Pulmonary artery endothelial cell (primary cell): ENCODE results near the gene SCOC. TPM values are rescaled to one million over a fixed set of nuclear protein-coding genes. Genes with fewer than 3 reads are reported as not detected.

Source experiments
- DNase-seq: peaks from one replicate; pipeline ENCODE4 v3.0.0-alpha.2; 2011; ENCODE audit warnings: low read depth, low spot score
- total RNA-seq: library from RNA; depleted of rRNA; stranded (reverse); fragments of >200 nt; gene quantifications from 2 replicates; pipeline ENCODE4 v1.2.3, GENCODE V29; 2014

SCOC gene
- 32.6 and 45.2 TPM in 2 replicates for total RNA-seq

DNA sequence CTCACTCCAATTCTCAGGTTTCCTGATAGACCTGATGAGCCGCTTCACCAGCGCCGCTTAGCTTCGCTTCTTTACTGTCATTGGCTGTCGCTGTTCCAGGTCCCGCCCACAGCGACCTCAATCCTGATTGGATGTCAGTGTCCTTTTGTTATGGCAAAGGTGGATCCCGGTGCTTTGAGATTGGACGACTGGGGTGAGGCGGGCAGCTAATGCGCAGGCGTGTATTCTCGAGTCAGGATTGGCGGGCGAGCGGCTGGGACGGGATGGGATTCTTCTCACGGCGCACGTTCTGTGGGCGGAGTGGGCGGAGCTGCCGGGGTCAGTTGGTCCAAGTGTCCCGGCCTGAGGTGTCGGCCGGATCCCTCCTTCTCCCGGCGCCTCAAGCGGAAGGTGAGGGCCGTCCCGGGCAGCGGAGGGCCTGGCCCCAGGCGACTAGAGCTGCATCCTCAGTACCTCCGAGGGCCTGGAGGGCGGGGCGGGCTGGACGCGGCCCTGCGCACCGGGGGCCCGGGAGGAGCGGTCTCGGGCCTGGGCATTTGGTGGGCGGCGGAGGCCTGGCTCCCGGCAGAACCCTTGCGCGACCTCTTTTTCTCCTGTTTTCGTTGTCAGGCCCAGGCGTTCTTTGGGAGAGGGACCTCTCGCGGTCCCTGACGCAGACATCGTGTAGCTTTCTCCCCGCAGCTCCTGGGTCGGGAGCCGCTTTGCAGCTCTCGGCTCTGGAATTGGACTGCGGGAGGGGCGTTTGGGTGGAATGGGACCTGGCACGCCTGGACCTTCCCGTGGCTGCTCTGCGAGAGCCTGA is at the start of gene SCOC:
Gene SCOC, plus strand, starts transcription at position 319 of the 802 bp plus-strand sequence. CDS start 5,525 bp downstream, outside the sequence.
- DNase-seq, result peak; percentile 98

DNA sequence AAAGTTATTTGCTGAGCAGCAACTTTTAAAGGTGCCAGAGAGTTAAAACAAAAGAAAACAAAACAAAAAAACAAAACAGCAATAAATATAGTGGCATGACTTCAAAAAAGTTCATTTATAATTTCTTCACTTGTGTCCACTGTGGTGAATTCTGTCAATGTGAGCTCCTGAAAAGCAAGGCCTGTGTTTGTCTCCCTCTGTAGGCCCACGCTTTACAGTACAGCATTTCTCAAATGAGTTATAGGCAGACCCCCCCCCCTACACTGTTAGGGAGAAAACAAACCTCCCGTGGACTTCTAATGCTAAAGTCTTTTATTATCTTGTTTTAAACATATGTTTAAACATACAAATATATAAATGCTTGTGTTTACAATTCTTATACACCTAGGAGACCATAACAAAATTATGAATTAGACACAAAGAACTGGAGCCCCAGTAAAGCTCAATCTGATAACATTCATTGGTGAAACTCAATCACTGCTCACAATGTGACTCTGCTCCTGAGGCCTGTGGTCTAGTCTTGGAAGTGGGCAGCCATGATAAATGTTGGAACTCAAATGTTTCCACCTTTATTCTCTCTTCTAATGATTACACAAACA is 47.0 kb upstream of the SCOC start:
- DNase-seq, result peak; percentile 33

DNA sequence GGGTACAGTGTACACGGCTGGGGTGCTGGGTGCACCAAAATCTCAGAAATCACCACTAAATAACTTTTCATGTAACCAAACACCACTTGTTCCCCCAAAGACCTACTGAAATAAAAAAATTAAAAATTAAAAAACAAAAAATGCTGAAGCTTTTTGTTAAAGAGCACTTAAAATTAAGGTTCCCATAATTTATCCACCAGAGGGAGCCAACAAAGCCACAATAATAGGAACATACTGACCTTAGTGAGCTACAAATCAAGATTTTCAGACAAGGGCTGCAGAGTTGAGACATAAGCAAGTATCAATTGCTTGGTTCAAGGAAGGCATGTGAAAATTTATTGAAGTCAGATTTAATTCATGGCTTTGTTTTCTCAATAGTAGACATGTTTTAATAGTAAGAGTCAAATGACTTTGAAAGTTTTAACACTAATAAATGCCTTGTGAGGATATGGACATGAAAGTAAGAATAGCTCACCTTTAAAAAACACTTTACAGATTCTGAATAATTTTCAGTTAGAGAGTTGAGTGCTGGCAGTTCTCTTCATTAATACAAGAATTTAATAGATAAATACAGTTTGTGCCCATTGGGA is 43.0 kb upstream of the SCOC start:
- DNase-seq, result no peak

DNA sequence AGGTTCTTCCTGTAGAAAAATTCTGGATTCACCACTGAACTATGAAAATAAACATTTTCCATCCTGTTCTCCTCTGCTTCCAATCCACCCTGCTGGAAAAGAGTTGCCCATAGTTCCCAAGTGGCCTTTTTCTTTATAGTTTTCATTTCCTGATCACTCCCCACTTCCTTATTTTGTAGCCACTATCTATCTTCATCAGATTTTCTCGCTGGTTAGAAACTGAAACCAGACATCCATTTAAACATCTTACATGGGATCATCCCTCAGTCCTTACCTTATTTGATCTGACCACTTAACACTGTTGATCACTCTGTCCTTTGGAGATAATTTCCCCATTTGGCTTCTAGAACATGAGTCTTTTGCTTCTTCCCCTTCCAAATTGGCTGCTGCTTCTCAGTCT is 42.2 kb upstream of the SCOC start:
- no peak for DNase-seq

DNA sequence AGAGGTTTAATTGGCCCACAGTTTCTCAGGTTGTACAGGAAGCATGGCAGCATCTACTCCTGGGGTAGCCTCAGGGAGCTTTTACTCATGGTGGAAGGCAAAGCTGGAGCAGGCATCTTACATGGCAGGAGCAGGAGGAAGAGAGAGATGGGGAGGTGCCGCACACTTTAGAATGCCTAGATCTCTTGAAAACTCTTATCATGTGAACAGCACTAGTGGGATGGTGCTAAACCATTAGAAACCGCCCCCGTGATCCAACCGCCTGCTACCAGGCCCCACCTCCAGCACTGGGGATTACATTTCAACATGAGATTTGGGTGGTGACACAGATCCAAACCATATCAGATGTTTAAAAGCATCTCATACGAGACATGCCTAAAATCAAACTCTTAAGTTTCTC is 41.6 kb upstream of the SCOC start:
- DNase-seq, result no peak

DNA sequence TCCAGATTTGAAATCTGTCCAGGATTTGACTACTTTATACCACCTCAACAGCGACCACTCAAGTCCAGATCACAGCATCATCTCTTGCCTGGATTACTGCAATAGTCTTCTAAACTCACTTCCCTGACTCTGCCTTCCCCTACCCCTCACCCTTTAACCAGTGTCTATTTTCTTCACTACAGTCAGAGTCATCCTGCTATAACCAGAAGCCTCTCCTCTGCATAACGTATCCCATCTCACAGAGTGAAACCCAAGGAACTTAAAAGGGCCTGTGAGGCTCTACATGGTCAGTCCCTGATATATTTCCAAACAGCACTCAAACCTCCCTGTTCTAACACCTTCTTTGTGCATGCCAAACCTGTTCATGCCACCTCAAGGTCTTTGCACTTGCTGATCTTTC is 40.7 kb upstream of the SCOC start:
- DNase-seq, result no peak

DNA sequence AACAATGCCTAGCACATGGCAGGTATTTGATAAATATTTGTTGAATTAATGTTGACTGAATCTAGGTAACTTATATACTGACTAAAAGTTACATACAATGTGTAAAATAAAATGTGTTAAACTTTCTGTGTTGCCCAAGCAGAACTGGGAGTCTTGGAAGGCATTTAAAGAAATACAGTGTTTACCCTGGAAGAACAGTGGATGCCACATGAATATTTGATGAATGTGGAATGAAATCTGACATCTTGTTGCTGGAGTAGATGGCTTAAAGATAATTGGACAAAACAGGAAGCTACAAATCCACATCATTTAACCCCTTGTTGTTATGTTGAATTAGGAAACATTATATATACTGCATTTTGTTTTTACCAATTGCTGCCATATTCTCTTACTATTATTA is 39.9 kb upstream of the SCOC start:
- DNase-seq, result no peak

DNA sequence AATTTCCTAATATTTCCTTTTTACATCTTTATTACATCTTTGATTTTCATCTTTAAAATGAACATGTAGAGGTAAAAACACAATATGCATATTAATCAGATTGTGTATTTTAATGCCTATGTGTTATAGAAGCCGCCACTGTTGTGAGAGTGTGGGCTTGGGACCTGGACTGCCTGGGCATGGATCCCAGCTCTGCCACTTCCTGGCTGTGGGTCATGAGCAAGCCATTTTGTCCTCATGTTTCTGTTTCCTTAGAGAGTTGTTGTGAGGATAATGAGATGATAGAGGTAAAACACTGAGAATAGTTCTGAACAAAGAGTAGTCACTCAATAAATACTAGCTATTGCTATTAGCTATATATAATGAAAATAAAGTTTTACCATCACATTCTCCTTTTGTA is 38.4 kb upstream of the SCOC start:
- no peak for DNase-seq

DNA sequence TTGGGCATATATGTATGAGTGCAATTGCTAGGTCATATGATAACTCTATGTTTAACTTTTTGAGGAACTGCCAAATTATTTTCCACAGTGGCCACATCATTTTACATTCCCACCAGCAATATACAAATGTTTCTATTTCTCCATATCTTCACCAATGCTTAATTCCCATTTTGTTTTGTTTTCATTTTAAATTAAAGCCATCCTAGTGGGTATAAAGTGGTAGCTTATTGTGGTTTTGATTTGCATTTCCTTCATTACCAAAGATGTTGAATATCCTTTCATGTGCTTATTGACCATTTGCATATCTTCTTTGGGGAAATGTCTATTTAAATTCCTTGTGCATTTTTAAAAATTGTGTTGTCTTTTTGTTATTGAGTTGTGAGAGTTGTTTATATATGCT is 36.7 kb upstream of the SCOC start:
- DNase-seq, result no peak

DNA sequence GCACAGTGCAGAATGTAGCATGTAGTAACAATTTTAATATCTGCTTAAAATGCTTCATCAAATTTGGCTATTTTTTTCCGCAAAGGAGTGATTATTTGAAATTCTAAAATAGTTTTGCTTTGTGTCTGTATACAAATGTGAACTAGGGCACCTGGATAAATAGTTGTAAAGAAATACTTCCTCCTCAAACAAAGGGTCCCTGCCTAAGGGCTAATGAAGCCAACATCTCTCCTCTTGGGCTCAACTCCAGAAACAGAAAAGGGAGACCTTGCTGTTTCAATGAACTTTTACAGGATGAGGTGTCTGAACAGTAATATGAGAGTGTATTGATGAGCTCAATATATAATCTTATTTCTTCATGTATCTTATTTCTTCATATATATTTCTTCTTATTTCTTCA is 30.8 kb upstream of the SCOC start:
- DNase-seq, result no peak

DNA sequence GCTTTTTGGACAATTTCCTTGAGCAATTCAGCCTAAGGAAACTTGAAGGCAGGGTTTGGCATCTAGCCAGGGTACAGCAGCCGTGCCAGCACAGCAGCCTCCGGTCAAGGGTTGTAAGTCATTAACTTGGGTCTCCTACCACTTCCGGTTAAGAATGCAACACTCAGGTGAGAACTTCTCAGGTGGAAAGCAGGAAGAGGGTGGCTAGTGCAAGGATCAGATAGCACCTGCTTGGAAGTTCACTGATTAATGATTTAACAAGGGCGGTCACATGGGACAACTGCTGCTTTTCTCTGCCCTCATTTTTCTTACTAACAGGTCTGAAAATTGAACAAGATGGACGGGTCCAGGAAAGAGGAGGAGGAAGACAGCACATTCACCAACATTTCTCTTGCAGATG is 30.1 kb upstream of the SCOC start:
- peak; percentile 1 for DNase-seq

DNA sequence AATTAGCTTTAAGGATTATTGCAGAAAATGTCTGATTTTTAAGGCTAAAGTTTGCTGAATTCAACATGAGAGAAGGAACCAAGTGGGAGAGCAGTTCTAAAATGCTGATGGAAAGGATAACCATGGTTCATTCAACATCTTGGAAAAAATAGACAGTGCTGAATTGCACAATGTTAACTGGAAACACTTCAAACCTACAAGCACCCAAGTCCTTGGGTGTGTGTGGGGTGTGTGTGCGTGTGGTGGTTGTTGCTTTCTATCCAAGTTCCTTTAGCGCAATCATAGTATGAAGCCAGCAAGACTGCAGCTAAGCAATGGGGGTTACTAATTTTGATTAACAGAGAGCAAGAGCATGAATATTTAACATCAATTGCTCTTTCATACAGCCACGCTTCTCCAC is 29.3 kb upstream of the SCOC start:
- DNase-seq, result no peak

DNA sequence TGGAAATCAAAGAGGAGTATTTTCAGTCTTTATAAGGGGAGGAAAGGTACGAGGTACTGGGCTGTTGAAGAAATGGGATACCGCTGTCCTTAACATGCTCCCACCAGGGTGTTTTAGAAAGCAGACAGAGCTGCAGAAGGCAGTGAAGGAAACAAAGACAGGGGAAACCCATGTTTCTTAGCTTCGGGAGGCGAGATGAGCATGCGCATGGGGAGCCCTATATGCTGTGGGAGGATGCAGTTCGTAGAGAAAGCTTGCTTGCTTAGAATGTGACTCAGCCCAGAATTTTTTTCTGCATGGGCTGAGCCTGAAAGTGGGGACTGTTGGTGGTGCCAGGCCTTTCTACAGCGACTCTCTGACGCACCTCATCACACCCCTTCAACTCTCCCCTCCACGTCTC is 28.8 kb upstream of the SCOC start:
- DNase-seq, result no peak

DNA sequence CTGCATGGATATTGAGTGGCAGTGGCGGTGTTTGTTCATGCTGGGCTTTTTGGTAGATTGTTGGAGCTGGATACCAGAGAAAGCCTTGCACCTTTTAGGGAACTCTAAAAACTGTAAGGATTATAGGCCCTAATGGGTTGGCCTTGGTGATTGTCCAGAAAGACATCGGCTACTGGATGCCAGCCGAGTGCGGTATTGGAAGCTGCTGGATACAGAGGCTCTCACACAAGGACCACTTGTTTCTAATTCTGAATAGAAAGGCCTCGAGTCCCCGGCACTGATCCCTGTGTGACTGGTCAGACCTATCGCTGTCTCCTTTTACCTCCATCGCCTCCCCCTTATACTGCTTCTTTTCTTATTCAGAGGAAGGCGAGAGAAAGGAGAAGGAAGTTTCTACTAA is 27.3 kb upstream of the SCOC start:
- no peak for DNase-seq

DNA sequence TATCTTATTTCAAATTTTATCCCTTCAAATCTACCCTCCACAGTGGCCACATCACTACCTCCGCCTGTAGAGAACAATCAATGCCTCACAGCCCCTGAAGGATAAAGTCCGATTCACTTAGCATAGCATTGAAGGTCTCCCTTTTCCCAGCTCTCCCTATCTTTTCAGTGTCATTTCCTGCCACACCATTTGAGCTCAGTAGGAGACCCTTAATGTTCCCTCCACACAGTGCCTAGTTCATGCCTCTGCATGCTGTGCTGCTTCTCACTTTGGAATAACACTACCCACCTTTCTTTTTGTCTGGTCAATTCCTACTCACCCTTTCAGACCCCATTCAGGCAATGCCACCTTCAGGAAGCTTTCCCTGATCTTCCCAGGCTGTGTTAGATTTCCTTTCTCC is 23.6 kb upstream of the SCOC start:
- DNase-seq, result no peak

DNA sequence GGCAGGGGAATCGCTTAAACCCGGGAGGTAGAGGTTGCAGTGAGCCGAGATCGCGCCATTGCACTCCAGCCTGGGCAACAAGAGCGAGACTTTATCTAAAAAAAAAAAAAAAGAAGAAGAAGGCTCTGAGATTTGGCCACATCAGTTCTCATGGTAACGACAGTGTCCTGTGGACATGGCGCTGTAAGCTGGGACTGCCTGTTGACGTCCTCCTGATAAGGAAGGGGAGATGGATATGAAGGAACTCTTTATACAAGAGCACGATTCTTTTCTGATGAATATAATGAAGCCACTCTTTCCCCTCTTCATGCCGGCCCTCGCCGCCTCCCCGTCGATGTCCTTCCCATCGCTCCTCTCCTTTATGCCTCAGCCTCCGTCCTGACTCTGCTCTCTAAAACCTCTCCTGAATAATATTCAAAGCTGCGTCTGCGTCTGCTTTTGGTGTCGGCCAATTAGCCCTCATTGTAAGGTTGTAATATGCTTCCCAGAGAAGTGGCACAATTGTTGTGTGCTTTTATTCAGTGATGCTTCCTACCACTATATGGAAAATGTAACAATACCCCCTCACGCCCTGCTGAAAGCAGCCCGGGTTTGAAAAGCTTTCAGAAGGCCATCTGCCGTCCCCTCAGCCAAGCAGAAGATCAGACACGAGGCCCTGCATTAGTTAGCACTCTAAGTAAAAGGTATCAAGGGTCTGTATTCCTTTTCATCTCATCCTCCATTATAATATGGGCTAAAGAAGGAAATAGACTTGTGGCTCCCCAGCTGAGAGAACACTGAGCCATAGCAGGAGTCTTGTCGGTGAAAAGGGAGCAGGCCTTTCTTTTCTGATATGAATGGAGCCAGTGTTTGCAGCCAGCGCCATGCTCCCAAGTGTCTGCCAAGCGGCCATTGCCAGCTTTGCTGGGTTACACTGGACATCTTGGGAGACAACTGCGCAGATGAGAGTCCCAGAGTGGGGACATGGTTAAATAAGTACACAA is 22.1 kb upstream of the SCOC start:
- no peak for DNase-seq

DNA sequence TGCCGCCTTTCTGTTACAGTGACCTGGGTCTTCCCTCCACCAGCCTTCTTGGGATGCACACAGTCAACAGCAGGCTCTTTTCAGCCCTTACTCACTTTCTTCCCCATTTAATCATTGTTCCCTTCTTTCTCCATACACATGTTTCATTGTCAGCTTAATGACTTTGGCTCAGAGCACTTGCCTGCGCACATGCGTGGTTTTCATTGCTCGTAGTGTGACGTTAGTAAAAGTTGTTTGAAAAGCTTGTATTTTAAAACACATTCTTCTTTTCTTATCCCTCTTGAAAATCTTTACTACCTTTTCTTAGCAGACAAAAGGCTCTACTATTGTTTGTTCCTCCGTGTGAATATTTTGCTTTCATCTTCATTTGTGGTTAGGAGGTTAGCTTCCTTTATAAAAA is 19.7 kb upstream of the SCOC start:
- DNase-seq, result no peak

DNA sequence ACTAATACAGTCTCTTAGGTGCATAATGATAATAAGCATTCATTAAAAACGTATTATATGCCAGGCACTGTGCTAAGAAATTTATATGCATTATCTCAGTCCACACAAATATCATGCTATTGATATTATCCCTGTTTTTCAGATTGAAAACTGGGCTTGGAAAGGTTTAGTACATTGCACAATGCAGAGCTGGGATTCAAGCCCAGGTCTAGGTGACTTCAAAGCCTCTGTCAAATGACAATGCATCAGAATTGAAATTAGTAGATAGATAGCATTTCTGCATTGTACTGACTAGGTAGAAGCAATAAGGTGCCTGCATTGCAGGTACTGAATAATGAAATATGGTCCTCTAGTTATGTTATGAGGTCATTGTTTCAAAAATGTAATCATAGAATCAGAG is 18.2 kb upstream of the SCOC start:
- DNase-seq, result no peak

DNA sequence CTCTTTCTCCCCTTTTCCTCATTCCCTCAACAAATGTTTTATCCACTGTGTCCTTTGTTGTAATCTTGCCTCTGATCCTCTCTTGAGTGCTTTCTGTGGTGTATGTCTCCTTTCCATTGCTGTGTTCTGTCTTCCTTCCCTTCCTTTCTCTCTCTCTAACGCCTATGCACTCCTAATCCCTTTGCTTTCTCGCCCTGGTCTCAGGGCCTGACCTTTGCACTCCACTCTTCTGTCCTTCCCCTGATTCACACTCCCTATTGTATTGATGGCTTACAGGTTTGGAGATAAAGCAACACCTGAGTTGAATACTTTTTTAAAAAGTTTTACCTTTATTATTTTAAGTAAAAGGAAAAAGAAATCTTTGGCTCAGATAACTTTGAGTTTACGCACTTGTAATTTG is 15.6 kb upstream of the SCOC start:
- no peak for DNase-seq

DNA sequence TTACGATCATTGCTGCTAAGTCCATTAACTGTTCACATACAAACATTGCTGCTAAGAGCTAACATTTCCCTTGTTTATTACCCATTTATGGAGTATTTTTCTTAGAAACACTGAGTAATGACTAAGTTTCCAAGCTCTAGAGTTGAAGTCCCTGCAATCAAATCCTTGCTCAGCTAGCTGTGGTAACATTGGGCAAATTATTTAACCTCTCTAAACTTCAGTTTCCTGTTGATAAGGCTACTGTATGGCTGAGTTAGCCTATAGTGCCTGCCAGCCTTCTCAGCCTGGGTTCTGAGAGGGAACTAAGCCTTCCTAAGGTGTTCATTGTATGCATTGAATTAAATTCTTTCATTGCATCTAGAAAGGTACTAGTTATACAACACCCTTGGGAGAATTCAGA is 15.2 kb upstream of the SCOC start:
- peak; percentile 2 for DNase-seq

DNA sequence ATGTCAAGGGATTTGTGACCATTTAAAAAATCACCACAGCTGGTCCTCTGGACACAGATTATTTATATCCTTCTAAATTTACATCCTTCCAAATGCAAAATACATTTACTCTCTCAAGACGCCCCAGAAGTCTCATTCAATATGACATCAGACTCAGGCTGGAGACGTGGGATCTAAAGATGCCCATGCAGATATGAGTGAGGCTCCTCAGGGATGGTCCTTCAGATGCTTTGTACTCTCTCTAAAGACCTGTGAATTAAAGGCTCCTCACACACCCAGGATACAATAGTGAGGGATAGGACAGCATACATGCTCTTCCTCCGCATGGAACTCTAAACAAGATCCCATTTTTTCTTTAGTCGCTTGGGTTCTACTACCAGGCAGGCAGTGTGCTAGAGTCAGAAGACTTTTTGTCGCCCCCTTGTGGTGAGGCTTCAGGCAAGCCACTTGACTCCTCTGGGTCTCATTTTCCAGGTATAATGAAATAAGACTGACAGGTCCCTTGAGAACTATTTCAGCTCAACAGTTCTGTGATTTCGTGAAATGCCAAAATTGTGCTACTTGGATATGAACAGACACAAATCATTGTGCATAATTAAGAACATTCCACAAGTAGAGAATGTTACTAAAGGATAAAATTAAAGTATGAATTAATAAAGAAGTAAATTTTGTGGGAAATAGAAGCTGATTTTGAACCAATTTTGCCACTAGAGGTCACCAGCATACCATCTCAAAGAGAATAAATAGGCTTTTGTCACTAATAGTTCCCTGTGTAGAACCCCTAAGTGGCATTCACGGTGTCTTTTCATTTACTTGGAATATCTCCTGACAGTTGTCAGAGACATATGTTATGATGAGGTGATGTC is 13.7 kb upstream of the SCOC start:
- DNase-seq, result peak; percentile 68
